KMS-11 (cell line): ENCODE results near the gene SLC39A10.

Experiments
- H2AFZ ChIP-seq: fragments of 200-600 bp; sonication (generic); 2 replicates; pipeline ENCODE4 v1.6.1; 2016; ENCODE audit warnings: antibody characterized with exemption, mixed run types, low read depth
- H3K27ac ChIP-seq: fragments of 200-600 bp; sonication (generic); 2 replicates; pipeline ENCODE4 v1.6.1; 2016; ENCODE audit warnings: mild to moderate bottlenecking, mixed run types
- H3K27me3 ChIP-seq: fragments of 200-600 bp; sonication (generic); 2 replicates; pipeline ENCODE4 v1.6.1; 2017; ENCODE audit warnings: mild to moderate bottlenecking, low read depth, mixed run types, moderate library complexity; ENCODE audit not compliant: insufficient read depth
- H3K36me3 ChIP-seq: fragments of 200-600 bp; sonication (generic); 2 replicates; pipeline ENCODE4 v1.6.1; 2017; ENCODE audit warnings: mild to moderate bottlenecking, mixed run types; ENCODE audit not compliant: insufficient read depth
- H3K4me1 ChIP-seq: fragments of 200-600 bp; sonication (generic); 2 replicates; pipeline ENCODE4 v1.6.1; 2016; ENCODE audit warnings: mild to moderate bottlenecking, low read depth, mixed run types; ENCODE audit not compliant: poor library complexity, severe bottlenecking
- H3K4me2 ChIP-seq: fragments of 200-600 bp; sonication (generic); 2 replicates; pipeline ENCODE4 v1.7.0; 2016; ENCODE audit warnings: mild to moderate bottlenecking, mixed run types
- H3K4me3 ChIP-seq: fragments of 200-600 bp; sonication (generic); IDR thresholded peaks from 2 replicates; pipeline ENCODE4 v1.6.1; 2017; ENCODE audit warnings: low read depth, low read length, mixed read lengths; ENCODE audit not compliant: insufficient read depth
- H3K79me2 ChIP-seq: fragments of 200-600 bp; sonication (generic); 2 replicates; pipeline ENCODE4 v1.6.1; 2016; ENCODE audit warnings: low read depth, mixed run types; ENCODE audit not compliant: insufficient read depth
- H3K9ac ChIP-seq: fragments of 200-600 bp; sonication (generic); 2 replicates; pipeline ENCODE4 v1.6.1; 2016; ENCODE audit warnings: mild to moderate bottlenecking, mixed run types
- H4K20me1 ChIP-seq: fragments of 200-600 bp; sonication (generic); 2 replicates; pipeline ENCODE4 v1.6.1; 2016; ENCODE audit warnings: mild to moderate bottlenecking, mixed run types; ENCODE audit not compliant: insufficient read depth
- CTCF ChIP-seq: fragments of 200-600 bp; sonication (generic); conservative IDR thresholded peaks from 2 replicates; pipeline ENCODE4 v1.6.1; 2017; ENCODE audit warnings: low read depth, mild to moderate bottlenecking, antibody characterized with exemption, low read length, moderate library complexity, mixed read lengths

Gene SLC39A10

GRCh38 chr2:195737511-195738325 lies 80.7 kb downstream of the SLC39A10 start:
- Histone ChIP-seq H3K27me3 (no peaks in the 10 kb centered on the region), H3K4me3 (no peak overlapping the region), H3K4me2 (no peak overlapping the region), H3K79me2 (no peaks in the 10 kb centered on the region), H3K9ac (no peak overlapping the region), H3K27ac (no peak overlapping the region), H3K4me1 (no peaks in the 10 kb centered on the region), H2AFZ (no peak overlapping the region), H3K36me3 (no peaks in the 10 kb centered on the region), H4K20me1 (no peaks in the 10 kb centered on the region)
- no peak for TF ChIP-seq CTCF

DNA sequence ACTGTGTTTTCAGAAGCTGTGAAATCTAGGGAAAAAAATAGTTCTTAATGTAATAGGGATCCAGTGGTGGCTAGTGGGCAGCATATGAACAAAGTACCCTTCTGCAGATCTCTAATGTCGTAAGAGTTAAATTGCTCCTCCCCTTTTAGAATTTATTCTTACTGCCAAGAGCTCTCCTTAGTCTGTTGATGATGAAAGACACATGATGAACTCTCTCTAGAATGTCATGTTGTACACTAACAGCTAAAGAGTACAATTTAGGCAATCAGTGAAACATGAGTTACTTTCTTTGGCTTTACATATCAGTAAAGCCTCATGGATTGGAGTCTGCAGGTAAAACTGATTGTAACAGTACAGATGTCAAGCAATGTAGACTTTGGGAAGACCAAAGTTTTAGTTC lies 84.2 kb downstream of the SLC39A10 start:
- H2AFZ ChIP-seq: no peak overlapping the region
- no peak overlapping the region for H3K4me3 ChIP-seq
- H3K4me1 ChIP-seq: no peaks in the 10 kb centered on the region
- no peak overlapping the region for H3K4me2 ChIP-seq
- no peaks in the 10 kb centered on the region for H3K36me3 ChIP-seq
- H3K27ac ChIP-seq: no peak overlapping the region
- H3K27me3 ChIP-seq: no peaks in the 10 kb centered on the region
- no peaks in the 10 kb centered on the region for H4K20me1 ChIP-seq
- H3K79me2 ChIP-seq: no peaks in the 10 kb centered on the region
- no peak overlapping the region for H3K9ac ChIP-seq
- no peak for TF ChIP-seq CTCF

DNA sequence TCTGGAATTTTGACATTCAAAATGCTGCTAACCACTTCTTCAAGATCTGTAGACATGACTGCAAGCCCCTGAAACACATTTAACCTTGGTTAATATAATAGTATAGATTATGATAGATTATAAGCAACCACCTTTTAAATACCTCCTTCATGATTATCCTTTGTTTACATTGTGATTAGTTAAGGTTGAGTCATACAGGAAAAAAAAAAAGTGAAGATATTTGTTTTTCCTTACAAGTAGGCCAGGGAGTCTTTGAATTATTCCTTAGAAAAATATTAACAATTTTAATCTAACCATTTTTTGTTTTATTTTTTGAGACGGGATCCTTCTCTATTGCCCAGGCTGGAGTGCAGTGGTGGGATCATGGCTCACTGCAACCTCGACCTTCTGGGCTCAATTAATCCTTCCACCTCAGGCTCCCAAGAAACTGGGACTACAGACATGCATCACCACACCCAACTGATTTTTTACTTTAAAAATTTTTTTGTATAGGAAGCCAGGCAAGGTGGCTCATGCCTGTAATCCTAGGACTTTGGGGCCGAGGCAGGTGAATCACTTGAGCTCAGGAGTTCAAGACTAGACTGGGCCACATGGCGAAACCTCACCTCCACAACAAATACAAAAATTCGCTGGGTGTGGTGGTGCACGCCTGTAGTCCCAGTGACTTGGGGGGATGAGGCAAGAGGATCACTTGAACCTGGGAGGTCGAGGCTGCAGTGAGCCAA lies 99.4 kb downstream of the SLC39A10 start:
- no peaks in the 10 kb centered on the region for H3K4me1 ChIP-seq
- no peak for TF ChIP-seq CTCF
- no peaks in the 10 kb centered on the region for H3K79me2 ChIP-seq
- no peaks in the 10 kb centered on the region for H3K36me3 ChIP-seq
- H3K4me3 ChIP-seq: no peak overlapping the region
- no peak overlapping the region for H3K27ac ChIP-seq
- no peak overlapping the region for H2AFZ ChIP-seq
- no peak overlapping the region for H3K4me2 ChIP-seq
- no peaks in the 10 kb centered on the region for H4K20me1 ChIP-seq
- H3K27me3 ChIP-seq: no peaks in the 10 kb centered on the region
- no peak overlapping the region for H3K9ac ChIP-seq

GRCh38 chr2:195758846-195759245 lies 101.8 kb downstream of the SLC39A10 start:
- Histone ChIP-seq H3K4me1 (no peaks in the 10 kb centered on the region), H4K20me1 (no peaks in the 10 kb centered on the region), H3K4me2 (no peak overlapping the region), H3K4me3 (no peak overlapping the region), H3K36me3 (no peaks in the 10 kb centered on the region), H3K27ac (no peak overlapping the region), H3K27me3 (no peaks in the 10 kb centered on the region), H3K79me2 (no peaks in the 10 kb centered on the region), H2AFZ (no peak overlapping the region), H3K9ac (no peak overlapping the region)
- no peak for TF ChIP-seq CTCF
